Head of caudate nucleus (tissue), 42 donors: ENCODE measurements around the gene GCLM.
A peak's percentile ranks its signal among the peaks of the same experiment; 100 is the strongest.
"Not testable (repeated sequence)": the region's sequence is repeated elsewhere in the genome, so short reads cannot be mapped to it uniquely, and the experiment has no call there.

ENCODE experiments used
- DNase-seq, 42 donors: peaks; one replicate each; pipeline versions ENCODE4 v3.0.0 to v3.0.0-alpha.2; 2020 to 2021; ENCODE audit warnings: mixed read lengths in 7 of 42
- intact Hi-C: fragments of 100-400 bp; cut with DNase I; formaldehyde crosslinking; loops from one replicate; pipeline ENCODE4 v1.15.0; 2022

Gene GCLM

GRCh38 chr1:93850687-93851326 is 58.4 kb downstream of the GCLM start:
- peak; percentile 21 to 85 (median 72) for DNase-seq
- intact Hi-C loops, result not testable (repeated sequence)

DNA sequence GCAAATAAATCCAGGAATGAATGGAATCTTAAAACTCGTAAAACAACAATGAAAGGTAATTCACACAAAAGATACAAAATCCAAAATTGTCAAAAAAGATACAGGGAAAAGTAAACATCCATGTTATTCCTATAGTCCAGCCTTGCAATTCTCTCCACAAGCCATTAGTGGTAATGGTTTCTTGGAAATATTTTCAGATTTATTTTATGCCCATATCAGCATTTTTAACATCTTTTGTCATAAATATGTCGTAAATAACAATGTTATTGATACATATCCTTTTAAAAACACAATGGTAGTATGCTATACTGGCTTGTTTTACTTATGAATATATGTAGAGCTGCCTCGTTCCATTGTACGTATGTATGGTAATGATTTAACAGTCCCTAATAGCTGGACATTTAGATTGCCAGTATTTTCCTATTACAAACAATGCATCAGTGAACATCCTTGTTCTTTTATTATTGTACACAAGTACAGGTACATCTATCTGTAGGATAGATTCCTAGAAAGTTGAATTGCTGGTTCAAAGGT is 60.8 kb downstream of the GCLM start:
- intact Hi-C loops, result loop anchor here (10.0 kb wide), 1 partner anchor 404 kb away; the partner anchor contains the start of gene FNBP1L
- DNase-seq, result no peak

DNA sequence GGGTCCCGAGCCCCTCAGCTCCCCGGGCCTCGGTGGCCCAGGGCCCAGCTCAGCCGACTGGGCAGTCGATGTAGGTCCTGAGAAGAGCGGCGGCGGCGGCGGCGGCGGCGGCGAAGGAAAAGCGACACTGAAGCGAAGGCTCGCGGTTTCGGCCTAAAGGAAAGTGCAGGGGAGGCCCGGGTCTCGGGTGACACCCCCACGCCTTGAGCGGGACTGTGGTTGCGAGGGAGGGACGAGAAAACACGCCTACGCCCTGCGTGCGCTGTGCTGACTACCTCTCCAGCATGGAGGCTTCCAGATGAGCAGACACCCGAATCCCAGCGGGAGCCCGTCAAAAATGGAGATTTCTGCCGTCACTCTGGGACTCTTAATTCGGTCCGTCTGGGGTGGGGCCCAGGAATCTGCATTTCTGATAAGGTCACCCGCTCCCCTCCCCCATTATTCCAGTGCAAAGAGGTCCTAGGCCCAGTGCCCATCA is 61.4 kb downstream of the GCLM start:
- intact Hi-C loops, result loop anchor here (2.0 to 10.0 kb wide), 2 partner anchors 403 to 501 kb away; partner anchors contain the start of gene FNBP1L
- DNase-seq, result peak; percentile 40 to 89 (median 71)

DNA sequence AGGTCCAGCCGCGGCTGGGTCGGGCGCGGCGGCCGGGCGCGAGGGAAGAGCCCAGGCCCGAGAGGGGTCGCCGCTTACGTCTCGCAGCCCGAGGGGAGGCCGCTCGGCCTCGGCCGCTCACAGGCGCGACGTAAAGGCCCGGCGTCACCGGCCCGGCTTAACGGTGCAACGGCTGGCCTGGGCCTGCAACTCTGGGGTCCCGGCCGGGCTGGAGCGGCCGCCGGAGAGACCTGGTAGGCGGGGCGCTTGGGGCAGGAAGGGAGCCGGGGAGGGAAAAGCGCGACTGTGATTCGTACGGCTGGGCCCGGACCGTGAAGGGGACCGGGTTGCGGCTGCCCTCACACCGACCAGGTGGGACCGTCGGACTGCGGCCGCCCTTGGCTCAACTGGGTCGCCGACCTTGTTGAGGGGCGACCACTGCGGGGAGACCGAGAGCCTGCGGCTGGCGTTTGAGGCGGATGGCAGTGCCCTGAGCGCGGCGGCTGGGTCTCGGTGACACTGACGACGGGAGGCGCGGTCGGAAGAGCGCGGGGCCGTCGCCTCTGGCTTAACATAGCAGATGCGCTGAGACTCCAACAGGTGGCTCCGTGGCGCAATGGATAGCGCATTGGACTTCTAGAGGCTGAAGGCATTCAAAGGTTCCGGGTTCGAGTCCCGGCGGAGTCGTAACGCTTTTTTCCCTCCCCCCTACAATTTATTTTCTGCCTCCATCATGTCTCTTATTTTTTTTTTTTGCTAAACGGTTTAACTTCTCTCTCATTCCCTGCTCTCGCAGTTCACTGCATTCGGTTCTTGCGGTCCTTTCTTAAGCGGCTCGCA is 62.0 kb downstream of the GCLM start:
- peak; percentile 75 to 95 (median 88) for DNase-seq
- intact Hi-C loops, result loop anchor here (2.0 to 10.0 kb wide), 2 partner anchors 402 to 500 kb away; partner anchors contain the start of gene FNBP1L

- intact Hi-C loops, result loop anchor here (2.0 to 10.0 kb wide), 2 partner anchors 402 to 500 kb away; partner anchors contain the start of gene FNBP1L
- peak; percentile 77 to 95 (median 89) for DNase-seq
Measured at GRCh38 chr1:93846206-93846991, 62.8 kb downstream of the GCLM start.

- intact Hi-C loops, result loop anchor here (2.0 to 10.0 kb wide), 3 partner anchors 217 to 499 kb away; partner anchors contain the start of gene FNBP1L
- peak in 7 of 42 donors; percentile 5 to 45 (median 12) for DNase-seq
Measured at GRCh38 chr1:93845538-93846205, 63.6 kb downstream of the GCLM start.

DNA sequence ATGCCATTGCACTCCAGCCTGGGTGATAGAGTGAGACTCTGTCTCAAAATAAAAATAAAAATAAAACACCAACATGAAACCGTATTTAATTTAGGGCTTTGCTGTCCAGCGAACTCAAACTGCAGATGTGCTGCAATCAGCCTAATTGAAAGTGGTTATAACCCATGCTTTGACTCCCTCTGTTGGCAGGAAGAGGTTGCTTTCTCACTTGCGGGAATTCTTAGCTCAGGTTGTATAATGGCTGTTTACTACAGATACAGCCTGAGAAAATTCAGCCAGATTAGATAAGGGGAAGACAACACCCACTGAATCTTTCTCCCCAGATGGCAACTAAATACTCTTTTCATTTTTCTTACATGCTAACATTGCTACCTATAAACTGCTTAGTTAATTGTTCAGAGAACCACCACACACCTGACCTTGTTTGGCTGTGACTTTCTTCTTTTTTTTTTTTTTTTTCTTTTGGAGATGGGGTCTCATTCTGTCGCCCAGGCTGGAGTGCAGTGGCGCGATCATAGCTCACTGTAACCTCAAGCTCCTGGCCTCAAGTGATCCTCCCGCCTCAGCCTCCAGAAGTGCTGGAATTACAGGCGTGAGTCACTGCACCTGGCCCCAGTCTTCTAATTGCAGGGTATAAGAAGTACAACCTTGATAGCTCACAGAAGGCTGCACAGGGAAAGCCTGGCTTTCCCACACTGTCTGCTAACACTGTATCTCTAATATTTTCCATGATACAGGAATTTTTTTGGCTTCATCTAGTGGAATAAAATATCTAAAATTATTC is 64.8 kb downstream of the GCLM start:
- peak in 31 of 42 donors; percentile 16 to 83 (median 53) for DNase-seq
- intact Hi-C loops, result loop anchor here (2.0 to 10.0 kb wide), 2 partner anchors 216 to 400 kb away; partner anchors contain the start of gene FNBP1L

DNA sequence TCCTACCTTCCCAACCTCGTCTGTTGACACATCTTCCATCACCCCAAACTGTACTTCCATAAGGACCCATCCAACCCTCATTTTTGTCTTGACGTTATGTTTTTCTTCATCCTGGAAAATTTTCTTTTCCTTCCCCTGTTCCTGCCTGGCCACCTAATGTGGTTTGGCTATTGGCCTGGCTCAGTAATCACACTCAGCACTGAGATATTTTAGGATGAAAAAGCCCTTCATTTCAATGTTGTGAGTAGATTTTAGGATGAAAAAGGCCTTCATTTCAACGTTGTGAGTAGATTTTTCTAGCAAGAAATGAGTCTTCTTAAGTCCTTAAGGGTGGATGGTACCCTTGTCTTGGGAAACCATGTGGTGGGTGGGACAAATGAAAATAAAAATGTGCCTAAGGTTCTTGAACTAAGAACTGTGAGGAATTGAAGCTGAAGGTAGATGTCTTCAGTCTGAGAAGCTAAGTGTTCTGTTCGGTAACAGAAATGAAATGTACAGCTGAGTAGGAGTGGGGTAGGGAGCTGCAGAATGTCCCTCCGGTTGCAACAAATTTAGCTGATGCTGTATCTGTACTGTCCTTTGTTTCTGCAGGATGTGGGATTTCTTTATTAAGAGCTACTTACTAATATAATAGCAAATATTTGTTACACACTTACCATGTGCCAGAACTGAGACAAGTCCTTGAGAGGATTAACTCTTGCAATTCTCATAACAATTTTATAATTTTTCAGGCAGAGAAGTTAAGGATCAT is 66.3 kb downstream of the GCLM start:
- intact Hi-C loops, result loop anchor here (10.0 kb wide), 1 partner anchor 398 kb away; the partner anchor contains the start of gene FNBP1L
- DNase-seq, result no peak

DNA sequence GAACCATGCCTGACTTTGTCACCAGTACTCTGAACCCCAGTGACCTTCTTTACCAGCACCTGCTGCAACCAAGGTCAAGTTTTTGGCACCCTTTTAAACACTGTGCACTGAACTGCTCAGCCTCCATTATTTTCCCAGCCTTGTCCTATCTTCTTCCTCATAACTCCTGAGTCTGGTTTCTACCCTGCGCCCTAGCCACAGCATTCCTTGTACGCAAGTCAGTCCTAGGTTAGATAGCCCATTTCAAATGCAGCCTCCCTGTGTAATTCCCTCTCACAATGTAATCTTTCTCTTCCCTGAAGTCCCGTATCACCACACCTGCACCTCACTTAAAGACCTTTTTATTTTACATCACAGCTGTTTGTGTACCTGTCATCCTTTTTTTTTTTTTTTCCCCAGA is 67.5 kb downstream of the GCLM start:
- no peak for DNase-seq
- intact Hi-C loops, result loop anchor here (10.0 kb wide), 1 partner anchor 397 kb away; the partner anchor contains the start of gene FNBP1L

DNA sequence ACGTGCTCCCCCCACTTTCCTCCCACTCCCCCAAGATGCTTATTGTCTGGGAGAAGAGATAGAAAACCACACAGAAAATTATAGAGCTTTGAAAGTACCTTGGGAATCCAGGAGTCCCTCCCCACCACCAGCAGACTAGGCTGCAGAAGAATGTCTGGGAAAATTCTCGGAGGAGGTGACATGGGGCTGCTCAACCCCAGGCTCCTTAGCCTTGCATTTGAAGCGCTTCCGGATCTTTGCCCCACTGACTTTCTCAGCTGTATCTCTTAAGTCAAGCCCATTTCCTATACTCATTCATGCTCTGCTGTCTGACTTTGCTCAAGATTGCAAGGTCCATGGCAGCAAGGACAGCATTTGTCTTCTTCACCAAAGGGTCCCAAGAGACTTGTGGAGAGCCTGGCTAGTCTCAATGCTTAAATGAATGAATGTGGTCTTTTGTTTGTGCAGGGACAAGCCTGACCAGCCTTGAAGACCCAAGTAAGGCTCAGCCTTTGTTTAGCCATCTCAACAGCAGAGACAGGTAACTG is 68.2 kb downstream of the GCLM start:
- no peak for DNase-seq
- intact Hi-C loops, result loop anchor here (10.0 kb wide), 1 partner anchor 396 kb away; the partner anchor contains the start of gene FNBP1L

DNA sequence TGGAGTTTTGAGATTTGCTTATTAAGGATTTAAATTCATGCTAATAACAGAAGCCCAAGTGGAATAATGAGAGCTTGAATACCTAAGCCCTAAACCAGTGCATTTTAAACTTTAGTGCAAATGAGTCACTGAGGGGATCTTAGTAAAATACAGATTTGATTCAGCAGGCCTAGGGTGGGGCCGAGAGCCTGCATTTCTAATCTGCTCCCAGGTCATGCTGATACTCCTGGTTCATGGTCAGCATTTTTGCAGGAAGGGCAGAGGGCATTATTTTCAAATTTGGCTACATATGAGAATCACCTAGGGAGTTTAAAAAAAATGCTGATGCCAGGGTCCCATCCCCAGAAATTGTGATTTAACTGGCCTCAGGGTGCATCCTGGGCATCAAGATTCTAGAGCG is 69.5 kb downstream of the GCLM start:
- intact Hi-C loops, result loop anchor here (10.0 kb wide), 1 partner anchor 395 kb away; the partner anchor contains the start of gene FNBP1L
- no peak for DNase-seq

- intact Hi-C loops, result no loop called here
- peak in 2 of 42 donors; percentile 15 to 56 for DNase-seq
Measured at GRCh38 chr1:93839307-93839706, 69.9 kb downstream of the GCLM start.

DNA sequence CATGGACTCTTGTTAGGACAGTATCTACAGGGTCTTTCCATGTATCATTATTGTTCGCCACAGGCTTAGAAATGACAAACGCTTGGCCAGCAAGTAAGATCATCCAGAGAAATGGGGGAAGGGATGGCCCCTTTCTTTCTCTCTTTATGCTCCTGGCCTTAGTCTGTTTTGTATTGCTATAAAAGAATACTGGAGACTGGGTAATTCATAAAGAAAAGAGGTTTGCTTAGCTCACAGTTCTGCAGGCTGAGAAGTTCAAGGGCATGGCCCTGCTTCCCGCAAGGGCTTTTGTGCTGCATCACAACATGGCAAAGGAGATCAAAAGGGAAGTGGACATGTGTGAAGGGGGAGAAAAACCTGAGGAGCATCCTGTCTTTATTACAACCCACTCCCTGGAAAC is 71.3 kb downstream of the GCLM start:
- intact Hi-C loops, result no loop called here
- DNase-seq, result no peak
